ENCODE data around the gene CCNF.

The CCNF gene

DNA sequence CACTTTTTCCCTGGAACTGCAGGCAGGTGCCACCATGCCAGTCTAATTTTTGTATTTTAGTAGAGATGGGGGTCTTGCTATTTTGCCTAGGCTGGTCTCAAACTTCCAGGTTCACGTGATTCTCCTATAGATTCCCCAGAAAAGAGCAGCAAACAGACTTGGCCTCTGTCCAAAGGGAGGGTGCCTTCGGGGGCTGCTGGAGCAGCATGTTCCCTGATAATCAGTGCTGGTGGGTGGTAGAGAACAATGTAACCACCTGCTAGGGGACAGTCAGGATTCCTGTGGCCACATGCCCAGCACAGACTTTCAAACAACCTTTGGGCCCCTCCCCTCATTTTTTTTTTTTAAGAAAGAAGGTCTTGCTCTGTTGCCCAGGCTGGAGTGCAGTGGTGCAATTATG, 14.2 kb upstream of the CCNF start:
- no peak overlapping the region for H3K4me3 Mint-ChIP-seq
- no peak for ATAC-seq (replicated peaks; ENCODE audit: extremely low read depth, poor library complexity, severe bottlenecking)

DNA sequence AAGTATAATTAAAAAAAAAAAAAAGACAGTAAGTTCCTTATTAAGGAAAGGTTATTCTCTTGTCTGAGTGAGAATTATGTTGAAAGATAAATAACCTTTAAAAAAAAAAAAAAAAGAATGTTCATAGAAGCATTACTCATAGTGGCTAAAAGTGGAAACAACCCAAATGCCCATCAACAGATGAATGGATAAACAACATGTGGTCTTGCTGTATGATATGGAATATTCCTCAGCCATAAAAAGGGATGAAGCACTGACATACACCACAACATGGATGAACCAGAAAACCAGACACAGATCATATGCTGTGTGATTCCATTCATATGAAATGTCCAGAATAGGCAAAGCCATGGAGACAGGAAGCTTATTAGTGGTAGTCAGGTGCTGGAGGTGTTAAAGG, 9.2 kb upstream of the CCNF start:
- Mint-ChIP-seq H3K9me3 (no peaks in the 10 kb centered on the region), H3K4me1 (peaks cover 5% of the 10 kb centered on the region), H3K27me3 (peaks cover 12% of the 10 kb centered on the region), H3K27ac (ENCODE audit: low read depth) (no peak overlapping the region), H3K4me3 (no peak overlapping the region), H3K36me3 (ENCODE audit: insufficient read depth) (no peaks in the 10 kb centered on the region)
- no peak for DNase-seq (ENCODE audit: low spot score in 2 of 2)
- no peak for ATAC-seq (replicated peaks; ENCODE audit: extremely low read depth, poor library complexity, severe bottlenecking)

More for the DNA sequence above, 14.2 kb upstream of the CCNF start:
- Mint-ChIP-seq H3K4me1 (no peaks in the 10 kb centered on the region), H3K27me3 (peaks cover 24% of the 10 kb centered on the region), H3K27ac (ENCODE audit: low read depth) (no peak overlapping the region), H3K36me3 (ENCODE audit: insufficient read depth) (no peaks in the 10 kb centered on the region), H3K9me3 (no peaks in the 10 kb centered on the region)
- no peak for DNase-seq (ENCODE audit: low spot score in 2 of 2)

DNA sequence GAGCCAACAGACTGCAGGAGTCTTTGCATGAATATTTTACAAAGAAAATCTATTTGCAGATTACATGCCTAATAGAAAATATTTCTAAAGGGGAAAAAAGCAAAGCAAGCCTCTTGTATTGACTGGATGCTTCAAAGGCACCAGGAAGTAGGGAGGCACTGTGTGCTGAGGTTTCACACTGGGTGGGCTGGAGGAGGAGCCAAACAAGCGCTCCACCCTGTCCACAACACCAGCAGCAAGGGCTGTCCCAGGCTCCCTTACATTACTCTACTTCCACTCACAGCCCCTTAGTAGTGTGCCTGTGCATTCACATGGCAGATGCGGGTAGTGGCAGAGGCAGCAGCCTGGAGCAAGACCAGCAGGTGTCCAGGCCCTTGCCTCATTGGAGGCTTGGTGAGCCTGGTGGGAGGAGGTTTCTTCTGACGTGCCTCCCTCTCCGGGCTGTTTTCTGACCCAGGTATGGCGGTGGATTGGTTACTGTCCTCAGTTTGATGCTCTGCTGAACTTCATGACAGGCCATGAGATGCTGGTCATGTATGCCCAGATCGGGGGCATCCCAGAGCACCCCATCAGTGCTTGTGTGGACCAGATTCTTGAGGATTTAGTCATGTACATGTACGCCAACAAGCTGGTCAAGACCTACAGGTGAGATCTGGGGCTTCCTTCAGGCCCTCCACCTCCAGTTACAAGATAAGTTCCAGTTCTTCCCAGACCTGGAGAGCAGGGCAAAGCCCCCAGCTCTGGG, 7.0 kb upstream of the CCNF start:
- Mint-ChIP-seq H3K4me3 (no peak overlapping the region), H3K27ac (ENCODE audit: low read depth) (no peak overlapping the region), H3K27me3 (no peaks in the 10 kb centered on the region), H3K36me3 (ENCODE audit: insufficient read depth) (no peaks in the 10 kb centered on the region), H3K9me3 (no peaks in the 10 kb centered on the region), H3K4me1 (peaks cover 6% of the 10 kb centered on the region)
- DNase-seq (ENCODE audit: low spot score in 2 of 2) (no peak), ATAC-seq (replicated peaks; ENCODE audit: extremely low read depth, poor library complexity, severe bottlenecking) (peak; percentile 82)

DNA sequence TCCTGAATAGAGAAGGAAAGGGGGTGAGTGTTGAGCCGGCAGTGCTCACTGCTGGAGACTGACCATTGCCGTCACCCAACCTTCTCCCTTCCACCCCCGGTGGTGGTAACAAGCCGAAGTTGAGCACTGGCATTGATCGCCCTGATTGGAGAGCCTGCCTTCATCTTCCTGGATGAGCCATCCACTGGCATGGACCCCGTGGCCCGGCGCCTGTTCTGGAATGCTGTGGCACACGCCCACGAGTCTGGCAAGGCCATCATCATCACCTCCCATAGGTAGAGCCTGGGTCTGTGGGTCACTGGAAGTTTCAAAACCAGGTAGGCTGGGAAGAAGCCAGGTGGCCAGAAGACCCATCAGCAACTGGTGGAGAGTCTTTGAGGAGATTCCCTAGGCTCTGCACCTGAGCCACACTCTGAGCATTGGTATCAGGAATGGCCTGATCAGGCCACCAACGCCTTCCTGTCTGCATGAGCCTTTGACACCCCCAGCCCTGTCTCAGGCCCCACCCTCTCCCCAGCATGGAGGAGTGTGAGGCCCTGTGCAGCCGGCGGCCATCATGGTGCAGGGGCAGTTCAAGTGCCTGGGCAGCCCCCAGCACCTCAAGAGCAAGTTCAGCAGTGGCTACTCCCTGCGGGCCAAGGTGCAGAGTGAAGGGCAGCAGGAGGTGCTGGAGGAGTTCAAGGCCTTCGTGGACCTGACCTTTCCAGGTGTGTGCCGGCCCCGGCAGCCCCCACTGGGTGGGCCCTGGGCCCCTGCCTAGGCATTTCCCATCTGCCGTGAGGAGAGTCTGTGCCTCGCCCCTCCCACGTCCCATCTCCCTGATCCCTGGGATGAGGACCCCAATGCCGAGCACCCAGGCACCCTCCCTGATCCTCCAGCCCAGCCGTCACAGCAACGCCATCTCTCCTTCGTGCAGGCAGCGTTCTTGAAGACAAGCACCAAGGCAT, 4.9 kb upstream of the CCNF start:
- Mint-ChIP-seq H3K4me1 (peaks cover 19% of the 10 kb centered on the region), H3K36me3 (ENCODE audit: insufficient read depth) (peaks cover 3% of the 10 kb centered on the region), H3K27me3 (no peaks in the 10 kb centered on the region), H3K9me3 (no peaks in the 10 kb centered on the region), H3K27ac (ENCODE audit: low read depth) (no peak overlapping the region), H3K4me3 (no peak overlapping the region)
- DNase-seq (ENCODE audit: low spot score in 2 of 2) (no peak), ATAC-seq (replicated peaks; ENCODE audit: extremely low read depth, poor library complexity, severe bottlenecking) (no peak)

DNA sequence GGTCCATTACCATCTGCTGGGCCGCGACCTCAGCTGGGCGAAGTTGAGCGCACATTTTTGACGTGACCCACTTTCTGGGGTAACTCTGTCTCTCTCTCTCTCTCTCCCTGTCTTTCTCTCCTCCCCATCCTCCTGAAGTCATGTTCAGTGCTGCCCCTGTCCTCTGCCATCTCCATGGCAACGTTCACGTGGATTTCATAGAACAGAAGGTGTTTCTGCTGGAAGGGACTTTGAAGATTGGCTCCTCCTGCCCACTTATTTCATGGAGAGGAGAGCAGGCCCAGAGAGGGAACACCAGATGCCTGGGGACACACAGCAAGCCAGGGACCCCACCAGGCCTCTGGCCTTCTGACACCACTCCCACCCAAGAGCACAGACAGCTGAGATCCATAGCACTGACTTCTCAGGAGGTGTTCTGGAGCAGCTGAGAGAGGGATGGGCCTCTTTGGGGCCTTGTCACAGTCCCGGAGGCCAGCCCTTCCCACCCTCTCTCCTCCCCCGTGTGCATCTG, 4.2 kb upstream of the CCNF start:
- Mint-ChIP-seq H3K9me3 (no peaks in the 10 kb centered on the region), H3K4me3 (no peak overlapping the region), H3K4me1 (peaks cover 23% of the 10 kb centered on the region), H3K36me3 (ENCODE audit: insufficient read depth) (peaks cover 3% of the 10 kb centered on the region), H3K27ac (ENCODE audit: low read depth) (no peak overlapping the region), H3K27me3 (no peaks in the 10 kb centered on the region)
- DNase-seq (ENCODE audit: low spot score in 2 of 2) (no peak), ATAC-seq (replicated peaks; ENCODE audit: extremely low read depth, poor library complexity, severe bottlenecking) (no peak)

DNA sequence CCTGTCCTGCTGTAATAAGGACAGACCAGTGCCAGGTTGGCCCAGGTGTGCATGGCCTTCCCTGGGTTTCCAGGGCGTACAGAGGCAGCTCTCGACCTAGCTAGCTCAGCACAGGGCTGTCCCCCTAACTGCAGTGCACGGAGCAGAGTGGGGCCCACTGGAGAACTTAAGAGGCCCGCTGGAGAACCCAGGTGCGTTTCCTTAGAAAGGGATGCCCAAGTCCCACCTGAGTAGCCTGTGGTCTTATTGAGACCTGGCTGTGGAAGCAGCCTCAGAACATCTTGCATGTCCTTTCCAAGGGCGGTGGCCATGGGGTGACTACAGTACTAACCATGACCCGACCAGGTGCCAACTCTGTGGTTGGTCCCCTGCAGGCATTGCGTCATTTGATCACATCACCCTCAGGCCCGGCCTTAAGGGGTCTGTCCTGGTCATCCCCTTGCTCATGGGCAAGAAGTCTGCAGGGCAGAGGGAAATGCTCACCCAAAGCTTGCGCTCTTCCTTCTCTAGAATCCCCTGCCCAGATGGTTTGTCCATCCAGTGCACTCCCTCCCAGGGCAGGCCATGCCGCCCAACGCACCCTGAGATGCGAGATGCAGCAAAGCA, 3.3 kb upstream of the CCNF start:
- H3K4me3 Mint-ChIP-seq = no peak overlapping the region
- no peaks in the 10 kb centered on the region for H3K27me3 Mint-ChIP-seq
- no peak for ATAC-seq (replicated peaks; ENCODE audit: extremely low read depth, poor library complexity, severe bottlenecking)

DNA sequence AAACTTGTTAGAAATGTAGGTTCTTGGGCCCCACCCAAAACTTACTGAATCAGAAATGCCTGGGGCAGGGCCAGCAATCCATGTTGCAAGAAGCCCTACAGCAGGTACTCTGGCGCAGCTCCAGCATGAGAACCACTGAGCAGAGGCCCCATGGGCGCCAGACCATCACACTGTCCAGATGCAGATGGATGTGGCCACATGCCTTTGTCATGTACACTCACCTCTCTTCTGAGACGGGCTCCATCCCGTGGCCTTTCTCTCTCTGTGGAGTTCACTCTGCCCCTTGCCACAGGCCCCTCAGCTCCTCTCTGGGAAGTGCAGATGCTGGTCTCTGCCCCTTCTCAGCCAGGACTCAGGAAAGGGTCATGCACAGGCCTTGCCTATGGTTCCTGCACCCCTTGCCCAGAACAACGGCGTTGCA, 2.3 kb upstream of the CCNF start:
- DNase-seq (ENCODE audit: low spot score in 2 of 2) (no peak), ATAC-seq (replicated peaks; ENCODE audit: extremely low read depth, poor library complexity, severe bottlenecking) (no peak)
- Mint-ChIP-seq H3K4me3 (no peak overlapping the region), H3K36me3 (ENCODE audit: insufficient read depth) (peaks cover 7% of the 10 kb centered on the region), H3K27ac (ENCODE audit: low read depth) (no peak overlapping the region), H3K27me3 (no peaks in the 10 kb centered on the region), H3K4me1 (peaks cover 22% of the 10 kb centered on the region), H3K9me3 (no peaks in the 10 kb centered on the region)

More for the DNA sequence above, 3.3 kb upstream of the CCNF start:
- H3K4me1 Mint-ChIP-seq = peaks cover 28% of the 10 kb centered on the region
- peaks cover 7% of the 10 kb centered on the region for H3K36me3 Mint-ChIP-seq (ENCODE audit: insufficient read depth)
- no peak for DNase-seq (ENCODE audit: low spot score in 2 of 2)
- no peaks in the 10 kb centered on the region for H3K9me3 Mint-ChIP-seq
- H3K27ac Mint-ChIP-seq (ENCODE audit: low read depth) = no peak overlapping the region

DNA sequence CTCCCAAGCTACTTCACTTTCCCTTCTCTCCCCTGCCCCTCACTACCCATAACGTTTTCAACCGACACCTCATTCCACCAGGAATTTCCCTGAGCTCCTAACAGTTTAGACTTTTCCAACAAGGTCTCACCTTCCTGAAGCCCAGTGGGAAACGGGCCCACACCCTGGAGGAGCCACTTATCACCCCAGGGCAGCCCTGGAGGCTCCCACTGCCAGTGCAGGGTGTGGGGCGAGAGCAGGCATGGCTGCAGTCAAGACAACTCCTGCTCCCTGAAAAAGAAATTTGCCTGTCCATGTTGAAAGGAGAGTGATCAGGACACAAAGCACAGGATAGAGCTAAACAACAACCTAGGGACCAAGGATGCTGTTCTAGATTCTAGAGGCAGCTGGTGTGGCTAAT, 1.7 kb upstream of the CCNF start:
- H3K27me3 Mint-ChIP-seq = no peaks in the 10 kb centered on the region
- H3K4me3 Mint-ChIP-seq = peak overlapping the region; percentile 87
- peaks cover 22% of the 10 kb centered on the region for H3K4me1 Mint-ChIP-seq
- DNase-seq (ENCODE audit: low spot score in 2 of 2) (no peak), ATAC-seq (replicated peaks; ENCODE audit: extremely low read depth, poor library complexity, severe bottlenecking) (no peak)
- H3K27ac Mint-ChIP-seq (ENCODE audit: low read depth) = no peak overlapping the region
- peaks cover 9% of the 10 kb centered on the region for H3K36me3 Mint-ChIP-seq (ENCODE audit: insufficient read depth)
- no peaks in the 10 kb centered on the region for H3K9me3 Mint-ChIP-seq

DNA sequence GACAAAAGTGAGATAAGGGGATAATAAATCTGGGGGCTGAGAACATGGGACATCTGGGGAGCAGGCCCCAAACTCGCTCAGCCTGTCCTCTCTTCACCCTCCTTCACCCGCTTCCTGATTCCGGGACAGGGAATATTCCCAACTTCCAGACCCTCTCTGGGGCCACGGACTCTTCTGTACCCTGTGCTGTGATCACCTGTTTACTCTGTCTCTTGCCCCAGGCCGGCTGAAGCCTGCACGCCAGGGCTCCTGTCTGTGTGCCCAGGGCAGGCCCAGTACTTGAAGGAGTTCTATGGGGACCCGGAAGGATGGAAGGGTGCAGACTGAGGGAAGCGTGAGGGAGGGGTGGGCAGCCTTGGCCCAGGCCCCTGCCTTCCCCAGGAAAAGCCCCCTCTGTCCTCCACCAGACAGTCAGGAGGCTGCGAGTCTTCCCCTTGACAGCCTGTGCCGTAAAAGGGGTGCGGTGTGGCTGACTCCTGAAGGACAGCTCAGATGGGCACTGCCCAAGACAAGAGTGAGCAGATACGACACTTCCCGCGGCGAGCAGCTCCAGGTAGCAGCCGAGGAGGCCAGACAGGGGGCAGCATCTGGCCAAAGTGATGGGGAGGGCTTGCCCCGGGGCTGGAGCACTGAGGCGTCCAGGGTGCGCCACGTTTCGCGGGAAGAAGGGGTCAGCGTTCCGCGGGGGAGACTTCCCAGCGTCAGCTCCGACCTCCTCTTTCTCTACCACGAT, 1.0 kb upstream of the CCNF start:
- Mint-ChIP-seq H3K27me3 (no peaks in the 10 kb centered on the region), H3K4me3 (peak overlapping the region; percentile 87), H3K9me3 (no peaks in the 10 kb centered on the region), H3K4me1 (peaks cover 22% of the 10 kb centered on the region), H3K36me3 (ENCODE audit: insufficient read depth) (peaks cover 9% of the 10 kb centered on the region), H3K27ac (ENCODE audit: low read depth) (peak overlapping the region; percentile 70)
- DNase-seq (ENCODE audit: low spot score in 2 of 2) (no peak), ATAC-seq (replicated peaks; ENCODE audit: extremely low read depth, poor library complexity, severe bottlenecking) (no peak)

DNA sequence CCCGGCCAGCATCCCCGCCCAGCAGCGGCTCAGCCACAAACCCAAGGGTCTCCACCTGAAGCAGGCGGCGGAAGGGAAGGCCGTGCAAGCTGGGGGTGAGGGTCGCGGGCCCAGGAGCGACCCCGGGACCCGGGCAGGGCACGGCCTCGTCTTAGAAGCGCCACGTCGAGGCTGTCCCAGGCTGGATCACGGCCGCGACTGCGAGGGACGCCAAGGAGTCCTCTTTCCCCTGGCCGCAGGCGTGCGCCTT, 538 bp upstream of the CCNF start:
- H3K4me3 Mint-ChIP-seq = peak overlapping the region; percentile 87
- H3K4me1 Mint-ChIP-seq = peaks cover 22% of the 10 kb centered on the region
- peak overlapping the region; percentile 70 for H3K27ac Mint-ChIP-seq (ENCODE audit: low read depth)
- no peaks in the 10 kb centered on the region for H3K27me3 Mint-ChIP-seq
- no peaks in the 10 kb centered on the region for H3K9me3 Mint-ChIP-seq
- H3K36me3 Mint-ChIP-seq (ENCODE audit: insufficient read depth) = peaks cover 12% of the 10 kb centered on the region
- ATAC-seq (replicated peaks; ENCODE audit: extremely low read depth, poor library complexity, severe bottlenecking) (peak; percentile 25), DNase-seq (ENCODE audit: low spot score in 2 of 2) (no peak)

DNA sequence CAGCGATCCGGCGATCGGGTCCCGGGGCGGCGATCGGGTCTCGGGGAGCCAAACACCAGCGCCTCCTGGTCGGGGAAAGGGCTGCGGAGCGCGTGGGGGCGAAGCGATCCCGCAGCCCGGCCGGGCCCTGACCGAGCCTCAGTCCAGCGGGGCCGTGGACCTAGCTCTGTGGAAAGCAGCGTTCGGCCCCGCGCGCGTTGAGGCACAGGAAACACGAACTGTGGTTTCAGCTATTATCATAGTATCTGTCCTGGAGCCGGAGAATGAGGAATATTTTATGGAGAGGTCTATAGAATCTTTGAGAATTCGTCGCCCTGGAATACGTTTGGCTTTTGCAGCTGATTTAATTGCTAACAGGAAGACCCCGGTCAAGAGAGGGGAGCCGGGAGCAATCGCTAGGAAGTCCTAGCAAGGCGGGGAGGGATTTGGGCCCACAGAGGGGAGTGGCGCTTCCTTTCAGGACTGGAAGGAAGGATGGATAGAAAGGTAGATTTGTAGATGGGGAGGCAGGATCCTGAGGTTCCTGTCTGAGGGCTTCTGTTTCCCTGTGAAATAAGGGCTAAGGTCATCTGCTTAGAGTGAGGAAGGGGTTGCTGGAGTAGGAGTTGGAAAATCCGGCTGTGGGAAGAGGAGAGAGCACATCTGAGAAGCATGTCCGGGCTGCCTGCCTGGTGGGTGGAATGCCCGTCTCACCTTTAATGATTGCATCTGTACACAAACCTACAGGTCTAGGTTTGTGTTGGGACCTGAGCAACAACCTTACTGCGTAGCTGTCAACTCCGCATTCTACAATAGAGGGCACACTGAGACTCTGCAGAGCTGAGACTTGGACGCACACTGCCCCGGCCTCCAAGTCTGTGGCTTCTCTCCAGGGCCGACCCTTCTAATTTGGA, 770 bp downstream of the CCNF start:
- ATAC-seq (replicated peaks; ENCODE audit: extremely low read depth, poor library complexity, severe bottlenecking) (peak; percentile 3), DNase-seq (ENCODE audit: low spot score in 2 of 2) (no peak)
- Mint-ChIP-seq H3K4me3 (peak overlapping the region; percentile 87), H3K27me3 (no peaks in the 10 kb centered on the region), H3K27ac (ENCODE audit: low read depth) (peak overlapping the region; percentile 44), H3K9me3 (no peaks in the 10 kb centered on the region), H3K36me3 (ENCODE audit: insufficient read depth) (peaks cover 14% of the 10 kb centered on the region), H3K4me1 (peaks cover 22% of the 10 kb centered on the region)

Data from central memory CD8-positive, alpha-beta T cell (primary cell).